Subcutaneous abdominal adipose tissue (tissue), 5 donors: ENCODE measurements around the gene PPP1CA.

ENCODE experiments used
- H3K27ac ChIP-seq: one replicate; pipeline ENCODE4 v1.7.0; 2013; ENCODE audit warnings: low read depth, mild to moderate bottlenecking, inconsistent platforms, low read length, moderate library complexity
- H3K27me3 ChIP-seq, 5 donors: one replicate each; pipeline ENCODE4 v1.7.0; 2013; ENCODE audit warnings: low read length in 5 of 5, inconsistent platforms in 1 of 5; ENCODE audit not compliant: control insufficient read depth in 5 of 5, insufficient read depth in 4 of 5
- H3K36me3 ChIP-seq, 5 donors: one replicate each; pipeline ENCODE4 v1.7.0; 2013; ENCODE audit warnings: low read length in 5 of 5; ENCODE audit not compliant: control insufficient read depth in 5 of 5, insufficient read depth in 5 of 5
- H3K4me1 ChIP-seq, 5 donors: one replicate each; pipeline ENCODE4 v1.7.0; 2013; ENCODE audit warnings: low read length in 5 of 5, mild to moderate bottlenecking in 3 of 5, moderate library complexity in 1 of 5; ENCODE audit not compliant: control insufficient read depth in 5 of 5, insufficient read depth in 5 of 5
- H3K4me3 ChIP-seq, 5 donors: one replicate each; pipeline ENCODE4 v1.7.0; 2013; ENCODE audit warnings: low read length in 5 of 5, low read depth in 1 of 5
- H3K9ac ChIP-seq, 5 donors: one replicate each; pipeline ENCODE4 v1.7.0; 2013; ENCODE audit warnings: low read length in 5 of 5, mild to moderate bottlenecking in 4 of 5, moderate library complexity in 3 of 5
- H3K9me3 ChIP-seq, 5 donors: one replicate each; pipeline ENCODE4 v1.7.0; 2013; ENCODE audit warnings: low read length in 5 of 5; ENCODE audit not compliant: control insufficient read depth in 5 of 5
- donor health status: healthy.
- donor health status: healthy.
- donor health status: healthy.
- donor health status: healthy.
- donor health status: healthy.

Gene PPP1CA

DNA sequence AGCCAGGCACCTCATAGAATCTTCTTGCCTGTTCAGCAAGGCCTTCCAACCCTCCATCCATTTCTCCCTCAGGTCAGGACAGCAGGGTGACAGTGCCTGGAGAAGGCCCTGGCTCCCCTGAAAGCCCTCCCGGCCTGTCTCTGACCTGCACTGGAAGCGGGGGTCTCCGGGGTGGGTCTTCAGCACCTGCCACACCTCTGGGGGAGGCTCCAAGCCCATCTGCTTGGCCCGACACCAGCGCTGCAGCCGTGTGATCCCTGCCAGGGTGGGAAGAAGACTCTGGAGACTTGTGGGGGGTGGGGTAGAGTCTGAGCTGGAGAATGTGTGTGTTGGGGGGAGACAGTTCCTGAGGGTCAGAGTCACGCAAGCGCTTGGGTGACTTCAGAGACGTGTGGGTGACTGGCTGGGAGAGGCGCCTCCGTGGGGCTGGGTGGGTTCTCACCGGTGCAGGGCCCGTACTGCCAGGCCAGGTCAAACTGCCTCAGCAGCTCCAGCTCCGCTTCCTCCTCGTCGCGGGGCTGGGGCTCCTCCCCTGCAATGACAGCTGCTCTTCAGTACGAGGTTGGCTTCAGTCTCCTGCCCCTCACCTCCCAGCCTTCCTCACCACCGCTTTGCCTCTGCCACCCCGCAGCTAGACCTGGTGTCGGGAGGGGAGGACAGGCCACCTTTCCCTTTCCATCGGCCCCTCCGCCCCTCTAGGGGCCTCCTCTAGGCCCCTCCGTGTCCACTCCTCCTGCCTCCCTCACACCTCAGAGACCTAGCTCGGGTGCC is 48.9 kb downstream of the PPP1CA start:
- Histone ChIP-seq H3K27me3 (no peaks in the 10 kb centered on the region), H3K36me3 (peaks cover 0 to 2% (median 0%) of the 10 kb centered on the region in 5 donors), H3K4me1 (peaks cover 12 to 72% (median 69%) of the 10 kb centered on the region in 5 donors), H3K9me3 (no peaks in the 10 kb centered on the region), H3K27ac (peak overlapping the region; percentile 97), H3K9ac (peak overlapping the region; percentile 29 to 93 (median 92)), H3K4me3 (peak overlapping the region; percentile 71 to 82 (median 78))

DNA sequence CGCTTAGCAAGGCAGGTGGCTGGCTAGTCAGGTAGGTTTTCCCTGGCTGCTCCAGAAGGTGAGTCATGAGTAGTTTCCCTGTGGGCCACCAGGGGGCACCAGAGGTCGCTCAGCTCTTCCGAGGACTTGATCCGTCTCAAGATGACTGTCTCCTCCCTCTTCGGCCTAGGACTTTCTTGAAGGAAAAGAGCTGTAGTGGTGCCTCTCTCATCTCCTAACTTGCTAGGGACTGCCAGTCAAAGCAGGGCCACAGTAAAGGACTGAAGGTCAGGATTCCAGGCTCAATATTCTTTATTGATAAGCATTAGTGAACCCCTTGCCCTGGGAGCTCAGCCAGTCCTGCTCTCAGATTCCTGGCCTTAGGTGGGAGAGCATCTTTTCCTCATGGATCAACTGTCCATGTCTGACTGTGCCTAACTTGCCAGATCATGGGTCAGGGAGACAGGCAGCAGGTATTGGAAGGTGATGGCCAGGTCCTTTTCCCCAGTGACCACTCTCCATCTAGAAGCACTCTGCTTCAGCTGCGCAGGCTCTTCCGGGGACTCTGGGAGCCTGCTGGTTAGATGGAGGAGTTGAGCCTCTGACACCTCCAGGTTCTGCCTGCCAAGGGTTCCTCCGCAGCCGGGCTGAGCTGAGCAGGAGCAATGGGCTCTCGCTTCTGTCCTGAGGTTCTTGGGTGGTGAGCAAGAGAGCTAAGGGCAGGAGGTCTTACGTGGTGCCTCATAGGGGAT is 50.2 kb downstream of the PPP1CA start:
- H3K27ac ChIP-seq, result peak overlapping the region; percentile 31
- no peaks in the 10 kb centered on the region for H3K27me3 ChIP-seq
- no peak overlapping the region for H3K4me3 ChIP-seq
- H3K9me3 ChIP-seq, result no peaks in the 10 kb centered on the region
- peaks cover 12 to 59% (median 56%) of the 10 kb centered on the region in 5 donors for H3K4me1 ChIP-seq
- peak overlapping the region in 2 of 5 donors; percentile 6 to 46 for H3K9ac ChIP-seq
- H3K36me3 ChIP-seq, result peaks cover 0 to 2% (median 0%) of the 10 kb centered on the region in 5 donors

DNA sequence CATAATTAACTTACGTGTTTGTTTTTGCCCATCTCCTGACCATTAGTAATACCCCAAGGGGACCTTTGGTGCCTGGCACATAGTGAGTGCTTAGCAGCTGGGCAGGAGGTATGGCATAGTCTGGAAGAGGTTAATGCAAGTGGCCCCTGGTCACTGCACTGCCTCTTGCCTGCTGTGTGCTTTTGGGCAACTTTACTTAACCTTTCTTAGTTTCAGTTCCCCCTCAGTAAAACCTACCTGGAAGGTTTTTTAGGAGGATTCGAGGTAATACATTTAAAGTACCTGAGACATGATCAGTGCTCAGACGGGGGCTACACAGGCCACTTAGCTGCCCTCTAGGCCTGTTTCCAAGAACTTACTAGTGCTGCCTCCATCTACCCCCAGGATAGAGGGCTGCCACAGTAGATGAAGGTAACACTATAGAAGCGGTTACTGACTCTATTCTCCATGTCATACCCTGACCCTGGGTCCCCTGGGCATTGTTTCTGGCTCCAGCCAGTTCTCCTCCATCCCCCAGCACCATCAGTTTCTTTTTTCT is 51.7 kb downstream of the PPP1CA start:
- Histone ChIP-seq H3K36me3 (peaks cover 0 to 2% (median 0%) of the 10 kb centered on the region in 5 donors), H3K27me3 (no peaks in the 10 kb centered on the region), H3K9ac (no peak overlapping the region), H3K4me3 (no peak overlapping the region), H3K27ac (no peak overlapping the region), H3K9me3 (no peaks in the 10 kb centered on the region), H3K4me1 (peaks cover 9 to 50% (median 45%) of the 10 kb centered on the region in 5 donors)

DNA sequence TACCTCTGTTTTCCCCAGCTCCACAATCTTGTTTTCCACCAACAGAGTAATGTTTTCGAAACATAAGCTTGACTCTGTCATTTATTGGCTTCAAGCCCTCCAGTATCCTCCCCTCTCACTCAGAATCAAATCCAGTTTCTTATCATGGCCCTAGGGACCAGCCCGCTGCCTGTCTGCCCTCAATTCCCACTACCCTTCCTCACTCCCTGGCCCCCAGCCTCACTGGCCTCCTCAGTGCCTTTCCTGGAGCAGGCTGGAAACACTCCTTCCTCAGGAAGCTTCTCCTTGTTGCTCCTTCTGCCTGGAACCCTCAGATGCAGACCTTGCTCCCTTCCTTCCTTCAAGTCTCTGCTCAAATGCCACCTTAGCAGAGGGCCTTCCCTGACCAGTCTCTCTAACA is 52.2 kb downstream of the PPP1CA start:
- H3K27ac ChIP-seq, result no peak overlapping the region
- H3K9me3 ChIP-seq, result no peaks in the 10 kb centered on the region
- H3K4me3 ChIP-seq, result no peak overlapping the region
- H3K27me3 ChIP-seq, result no peaks in the 10 kb centered on the region
- peaks cover 0 to 2% (median 0%) of the 10 kb centered on the region in 5 donors for H3K36me3 ChIP-seq
- H3K9ac ChIP-seq, result no peak overlapping the region
- H3K4me1 ChIP-seq, result peaks cover 4 to 45% (median 39%) of the 10 kb centered on the region in 5 donors

DNA sequence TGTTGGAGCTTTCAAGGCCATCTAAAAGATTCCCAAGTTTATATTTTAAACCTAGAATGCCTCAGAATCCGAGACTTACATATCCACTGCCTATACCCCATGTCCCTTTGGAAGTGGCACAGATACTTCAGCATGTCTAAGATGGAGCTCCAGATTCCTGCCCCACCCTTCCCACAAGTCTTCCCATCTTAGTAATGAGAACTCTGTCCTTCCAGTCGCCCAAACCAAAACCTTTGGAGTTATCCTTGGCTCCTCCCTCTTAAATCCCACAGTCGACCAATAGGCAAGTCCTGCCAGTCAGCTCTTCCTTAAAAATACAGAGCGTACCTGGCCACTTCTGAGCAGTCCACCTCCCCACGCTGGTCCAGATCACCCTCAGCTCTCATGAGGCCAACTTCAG is 52.6 kb downstream of the PPP1CA start:
- H3K27me3 ChIP-seq, result no peaks in the 10 kb centered on the region
- H3K9ac ChIP-seq, result no peak overlapping the region
- H3K27ac ChIP-seq, result no peak overlapping the region
- H3K36me3 ChIP-seq, result peaks cover 0 to 2% (median 0%) of the 10 kb centered on the region in 5 donors
- peaks cover 2 to 41% (median 35%) of the 10 kb centered on the region in 5 donors for H3K4me1 ChIP-seq
- H3K9me3 ChIP-seq, result no peaks in the 10 kb centered on the region
- H3K4me3 ChIP-seq, result no peak overlapping the region
